Left ventricle myocardium inferior (tissue), 1 donor: Measurements from ENCODE around the gene PRKAR2A. TPM values are rescaled to one million over a fixed set of nuclear protein-coding genes. Genes with fewer than 3 reads are reported as not detected.
A peak's percentile ranks its signal among the peaks of the same experiment; 100 is the strongest.

Source experiments
- DNase-seq: peaks from one replicate; pipeline ENCODE4 v3.0.0-alpha.2; 2020
- H3K27ac ChIP-seq: fragments of 200-600 bp; replicated peaks from 2 replicates; pipeline ENCODE4 v1.8.0; 2021
- H3K27me3 ChIP-seq: fragments of 200-600 bp; 2 replicates; pipeline ENCODE4 v1.8.0; 2021; ENCODE audit warnings: low read depth
- H3K36me3 ChIP-seq: fragments of 200-600 bp; 2 replicates; pipeline ENCODE4 v1.8.0; 2021
- H3K4me1 ChIP-seq: fragments of 200-600 bp; 2 replicates; pipeline ENCODE4 v1.8.0; 2021
- H3K4me3 ChIP-seq: fragments of 200-600 bp; 2 replicates; pipeline ENCODE4 v1.8.0; 2021; ENCODE audit warnings: mild to moderate bottlenecking, moderate library complexity
- H3K9me3 ChIP-seq: fragments of 200-600 bp; replicated peaks from 2 replicates; pipeline ENCODE4 v1.8.0; 2021
- intact Hi-C: fragments of 100-400 bp; cut with micrococcal nuclease; formaldehyde crosslinking; loops from one replicate; pipeline ENCODE4 v1.11.0; 2022
- total RNA-seq: library from RNA; stranded (reverse); fragmentation: NEBNext Ultra II Directional; extraction: Animal tissue kit (Norgen Biotek cat#: 25700); gene quantifications from one replicate; pipeline ENCODE4 v1.2.1, GENCODE V29; 2021
- TF ChIP-seq, protein P1 (sequence below): fragments of 200-600 bp; IDR thresholded peaks from 2 replicates; pipeline ENCODE4 v1.8.0; 2021; ENCODE audit warnings: antibody characterized with exemption, mild to moderate bottlenecking, borderline replicate concordance
- donor health status: DM: no; HTN: yes; CAD: no; lungs with severe emphysema.

The PRKAR2A gene
- total RNA-seq, 1 donor from 2014 or later = 52.2 TPM

DNA sequence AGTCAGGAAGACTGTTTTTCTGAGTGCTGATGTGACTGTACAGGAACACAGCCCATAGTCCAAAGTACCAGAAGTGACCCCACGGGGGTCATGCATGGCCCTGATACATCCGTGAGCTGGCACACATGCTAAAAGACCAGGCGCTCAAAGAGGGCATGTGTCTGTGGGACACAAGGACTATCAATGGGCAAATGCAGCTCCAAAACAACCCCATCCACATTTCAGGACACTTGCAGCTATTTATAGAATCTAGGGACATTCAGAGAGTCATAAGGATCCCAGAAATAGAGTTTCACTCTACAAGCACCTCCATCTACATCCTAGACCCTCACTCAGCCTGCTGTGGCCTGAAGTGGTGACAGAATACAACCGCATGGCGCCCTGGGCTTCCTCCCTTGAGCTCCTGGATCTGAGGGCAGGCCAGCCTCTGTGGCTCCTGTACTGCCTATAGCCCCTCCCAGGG, 34.0 kb upstream of the PRKAR2A start:
- H3K27me3 ChIP-seq = no peaks in the 10 kb centered on the region
- H3K27ac ChIP-seq = peak overlapping the region; percentile 64
- DNase-seq = no peak
- no peak overlapping the region for H3K4me3 ChIP-seq
- H3K36me3 ChIP-seq = peaks cover 78% of the 10 kb centered on the region
- H3K4me1 ChIP-seq = peaks cover 23% of the 10 kb centered on the region
- TF ChIP-seq, protein P1, sequence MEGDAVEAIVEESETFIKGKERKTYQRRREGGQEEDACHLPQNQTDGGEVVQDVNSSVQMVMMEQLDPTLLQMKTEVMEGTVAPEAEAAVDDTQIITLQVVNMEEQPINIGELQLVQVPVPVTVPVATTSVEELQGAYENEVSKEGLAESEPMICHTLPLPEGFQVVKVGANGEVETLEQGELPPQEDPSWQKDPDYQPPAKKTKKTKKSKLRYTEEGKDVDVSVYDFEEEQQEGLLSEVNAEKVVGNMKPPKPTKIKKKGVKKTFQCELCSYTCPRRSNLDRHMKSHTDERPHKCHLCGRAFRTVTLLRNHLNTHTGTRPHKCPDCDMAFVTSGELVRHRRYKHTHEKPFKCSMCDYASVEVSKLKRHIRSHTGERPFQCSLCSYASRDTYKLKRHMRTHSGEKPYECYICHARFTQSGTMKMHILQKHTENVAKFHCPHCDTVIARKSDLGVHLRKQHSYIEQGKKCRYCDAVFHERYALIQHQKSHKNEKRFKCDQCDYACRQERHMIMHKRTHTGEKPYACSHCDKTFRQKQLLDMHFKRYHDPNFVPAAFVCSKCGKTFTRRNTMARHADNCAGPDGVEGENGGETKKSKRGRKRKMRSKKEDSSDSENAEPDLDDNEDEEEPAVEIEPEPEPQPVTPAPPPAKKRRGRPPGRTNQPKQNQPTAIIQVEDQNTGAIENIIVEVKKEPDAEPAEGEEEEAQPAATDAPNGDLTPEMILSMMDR = no peak
- H3K9me3 ChIP-seq = no peaks in the 10 kb centered on the region
- intact Hi-C loops = no loop called here

GRCh38 chr3:48881006-48881405, 33.3 kb upstream of the PRKAR2A start:
- TF ChIP-seq, protein P1 = no peak
- peak; percentile 16 for DNase-seq
- intact Hi-C loops = no loop called here
- Histone ChIP-seq H3K9me3 (no peaks in the 10 kb centered on the region), H3K4me3 (no peak overlapping the region), H3K27me3 (no peaks in the 10 kb centered on the region), H3K27ac (peak overlapping the region; percentile 64), H3K4me1 (peaks cover 23% of the 10 kb centered on the region), H3K36me3 (peaks cover 81% of the 10 kb centered on the region)

DNA sequence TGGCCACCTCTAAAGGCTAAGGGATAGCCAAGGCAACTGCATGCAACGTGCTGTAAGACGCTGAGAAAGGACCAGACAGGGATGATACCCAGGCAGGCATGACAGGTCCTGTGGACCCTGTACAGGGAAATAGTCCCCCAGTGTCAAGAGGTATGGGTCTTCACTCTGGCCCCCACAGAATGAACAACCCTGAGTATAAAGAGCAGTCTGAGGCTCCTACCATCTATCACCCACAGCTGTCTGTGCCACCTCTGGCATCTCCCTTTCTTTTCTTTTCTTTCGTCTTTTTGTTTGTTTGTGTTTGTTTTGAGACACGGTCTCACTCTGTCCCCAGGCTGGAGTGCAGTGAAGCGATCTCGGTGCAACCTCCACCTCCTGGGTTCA, 32.3 kb upstream of the PRKAR2A start:
- intact Hi-C loops = no loop called here
- TF ChIP-seq, protein P1 = no peak
- H3K4me3 ChIP-seq = no peak overlapping the region

GRCh38 chr3:48879307-48879993, 31.8 kb upstream of the PRKAR2A start:
- H3K4me3 ChIP-seq = no peak overlapping the region
- intact Hi-C loops = no loop called here
- H3K4me1 ChIP-seq = peaks cover 23% of the 10 kb centered on the region
- peaks cover 81% of the 10 kb centered on the region for H3K36me3 ChIP-seq
- no peak for DNase-seq
- H3K9me3 ChIP-seq = no peaks in the 10 kb centered on the region
- no peaks in the 10 kb centered on the region for H3K27me3 ChIP-seq
- H3K27ac ChIP-seq = no peak overlapping the region
- TF ChIP-seq, protein P1 = no peak

More for the DNA sequence above, 32.3 kb upstream of the PRKAR2A start:
- H3K36me3 ChIP-seq = peaks cover 80% of the 10 kb centered on the region
- no peaks in the 10 kb centered on the region for H3K27me3 ChIP-seq
- peaks cover 23% of the 10 kb centered on the region for H3K4me1 ChIP-seq
- no peak for DNase-seq
- no peaks in the 10 kb centered on the region for H3K9me3 ChIP-seq
- H3K27ac ChIP-seq = no peak overlapping the region

DNA sequence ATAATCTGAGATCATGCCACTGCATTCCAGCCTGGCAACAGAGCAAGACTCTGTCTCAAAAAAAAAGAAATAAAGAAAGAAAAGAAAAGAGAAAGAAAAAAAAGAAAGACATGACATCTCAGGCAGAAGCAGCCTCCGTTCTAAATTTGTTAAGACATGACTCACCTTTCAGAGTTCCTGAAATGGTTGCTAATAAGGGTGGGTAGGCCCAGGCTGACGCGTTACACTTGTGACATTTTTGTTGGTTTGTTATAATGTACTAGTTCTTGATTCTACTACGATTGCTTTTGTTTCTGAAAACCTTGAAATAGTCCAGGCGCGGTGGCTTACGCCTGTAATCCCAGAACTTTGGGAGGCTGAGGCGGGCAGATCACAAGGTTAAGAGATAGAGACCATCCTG, 30.0 kb upstream of the PRKAR2A start:
- intact Hi-C loops = no loop called here
- TF ChIP-seq, protein P1 = no peak
- Histone ChIP-seq H3K4me1 (peaks cover 22% of the 10 kb centered on the region), H3K9me3 (no peaks in the 10 kb centered on the region), H3K27me3 (no peaks in the 10 kb centered on the region), H3K27ac (no peak overlapping the region), H3K4me3 (no peak overlapping the region), H3K36me3 (peaks cover 76% of the 10 kb centered on the region)
- DNase-seq = no peak
